HG03558 (cell line): ENCODE data around the gene PDGFRB.

Experiments
- ATAC-seq: cut with Tn5 transposase; IDR thresholded peaks from one replicate; pipeline ENCODE4 v1.9.1; 2021; ENCODE audit warnings: moderate number of reproducible peaks; ENCODE audit not compliant: unreplicated experiment; ENCODE audit errors: extremely low read depth

The PDGFRB gene

DNA sequence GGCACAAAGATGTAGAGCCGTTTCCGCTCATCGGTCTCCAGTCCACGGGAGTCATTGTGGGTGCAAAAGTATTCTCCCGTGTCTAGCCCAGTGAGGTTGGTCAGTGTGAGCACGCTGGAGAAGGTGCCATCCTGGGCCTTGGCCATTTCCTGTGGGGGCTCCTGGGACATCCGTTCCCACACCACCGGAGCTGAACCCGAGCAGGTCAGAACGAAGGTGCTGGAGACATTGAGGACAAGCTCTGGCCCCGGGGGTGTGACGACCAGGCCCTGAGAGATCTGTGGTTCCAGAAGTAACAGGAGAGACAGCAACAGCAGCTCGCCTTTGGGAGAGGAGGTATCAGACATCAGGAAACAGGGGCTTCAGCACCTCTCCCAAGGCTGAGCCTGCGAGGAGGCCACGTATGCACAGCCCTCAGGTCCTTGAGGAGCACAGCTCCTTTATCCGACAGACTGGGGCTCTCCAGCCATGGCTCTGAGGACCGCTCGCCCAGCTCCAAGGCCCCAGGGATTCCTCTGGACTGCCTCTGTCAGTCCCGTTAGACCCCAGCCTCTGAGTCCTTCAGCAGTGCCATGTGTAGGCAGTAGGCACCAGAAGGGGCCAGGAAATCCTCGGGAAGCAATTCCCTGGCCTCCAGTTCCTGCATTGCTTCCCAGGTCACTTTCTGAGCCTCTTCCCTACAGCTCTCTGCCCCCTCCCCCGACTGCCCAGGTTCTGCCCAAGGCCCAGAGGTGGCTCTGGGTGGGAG lies 19.9 kb downstream of the PDGFRB start:
- ATAC-seq: no peak

DNA sequence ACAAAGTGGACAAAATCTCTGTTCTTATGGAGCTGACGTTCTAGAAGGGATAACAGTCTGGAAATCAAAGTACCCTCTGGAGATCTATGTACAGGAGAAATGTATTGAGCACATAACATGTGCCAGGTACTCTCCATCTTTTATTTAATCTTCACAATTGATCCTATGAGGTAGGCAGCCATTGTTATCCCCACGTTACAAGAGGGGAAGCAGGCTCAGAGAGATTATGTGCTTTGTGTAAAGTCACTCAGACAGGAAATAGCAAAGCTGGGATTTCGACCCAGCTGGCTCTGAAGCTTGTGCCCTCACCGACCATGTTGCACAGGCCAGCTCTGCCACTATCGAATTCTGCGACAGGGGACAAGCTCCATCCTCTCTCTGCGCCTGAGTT lies 21.5 kb downstream of the PDGFRB start:
- no peak for ATAC-seq

DNA sequence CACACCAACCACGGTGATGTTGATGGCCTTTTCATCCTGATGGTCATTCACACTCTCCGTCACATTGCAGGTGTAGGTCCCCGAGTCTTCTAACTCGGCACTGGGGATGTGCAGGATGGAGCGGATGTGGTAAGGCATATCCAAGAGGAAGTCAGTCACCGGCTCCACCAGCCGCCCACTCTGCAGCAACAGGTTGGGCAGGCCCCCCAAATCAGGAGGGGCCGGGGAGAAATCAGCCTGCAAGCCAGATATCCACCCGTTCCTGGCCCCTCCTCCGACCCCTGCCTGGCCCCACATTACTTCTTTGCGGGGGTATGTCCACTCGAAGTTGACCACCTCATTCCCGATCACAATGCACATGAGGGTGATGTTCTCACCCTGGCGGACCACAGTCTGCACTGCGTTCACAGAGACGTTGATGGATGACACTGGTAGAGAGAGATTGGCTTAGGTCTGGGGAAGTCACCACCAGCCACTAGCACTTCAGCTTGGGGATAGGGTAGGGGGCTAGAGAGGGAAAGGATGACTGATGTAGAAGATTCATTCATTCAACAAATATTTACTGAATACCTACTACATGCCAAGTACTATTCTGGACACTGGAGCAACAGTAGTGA lies 22.0 kb downstream of the PDGFRB start:
- no peak for ATAC-seq

DNA sequence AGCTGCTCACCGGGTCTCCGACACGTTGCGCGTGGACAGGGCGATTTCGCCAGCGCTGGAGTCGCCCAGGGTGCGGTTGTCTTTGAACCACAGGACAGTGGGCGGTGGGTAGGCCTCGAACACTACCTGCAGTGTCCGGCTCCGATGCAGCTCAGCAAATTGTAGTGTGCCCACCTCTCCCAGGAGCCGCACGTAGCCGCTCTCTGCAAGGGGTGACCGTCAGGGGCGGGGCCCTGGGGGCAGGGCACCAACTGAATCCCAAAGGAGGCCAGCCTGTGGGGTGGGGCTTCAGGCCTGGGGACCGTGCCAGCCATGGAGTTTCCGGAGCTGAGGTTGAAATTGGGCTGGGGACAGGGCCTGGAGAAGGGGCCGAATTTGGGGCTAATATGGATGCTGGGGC lies 22.9 kb downstream of the PDGFRB start:
- ATAC-seq: no peak

DNA sequence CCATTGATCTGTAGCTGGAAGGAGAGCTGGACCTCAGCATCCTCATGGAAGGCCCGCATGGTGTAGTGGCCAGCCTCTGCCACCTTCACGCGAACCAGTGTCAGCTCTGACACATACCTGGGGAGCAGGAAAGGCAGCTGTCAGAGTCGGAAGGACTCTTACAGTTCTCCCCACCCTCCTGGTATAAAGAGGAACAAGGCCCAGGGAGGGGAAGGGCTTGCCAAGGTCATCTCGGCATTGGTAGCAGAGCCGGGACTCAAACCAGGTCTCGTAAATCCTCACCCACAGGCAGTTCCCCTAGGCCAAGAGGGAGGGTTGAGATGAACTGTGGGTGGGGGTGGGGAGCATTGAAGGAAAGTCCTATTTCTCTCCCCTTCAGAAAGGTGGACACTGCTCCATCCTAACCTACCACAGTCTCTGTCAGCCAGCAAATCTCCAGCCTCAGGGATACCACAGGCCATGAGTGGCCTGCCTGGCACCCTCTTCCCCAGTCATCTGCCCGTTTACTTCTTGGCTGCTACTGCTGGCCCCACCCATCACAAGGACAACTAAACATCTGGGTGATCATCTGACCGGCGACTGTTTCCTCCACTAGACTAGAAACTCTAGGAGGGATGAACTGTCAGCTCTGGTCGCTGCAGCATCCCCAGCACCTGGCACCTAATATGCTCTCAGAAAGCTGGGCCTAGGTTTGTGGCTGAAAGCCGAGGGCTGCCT lies 23.5 kb downstream of the PDGFRB start:
- no peak for ATAC-seq

DNA sequence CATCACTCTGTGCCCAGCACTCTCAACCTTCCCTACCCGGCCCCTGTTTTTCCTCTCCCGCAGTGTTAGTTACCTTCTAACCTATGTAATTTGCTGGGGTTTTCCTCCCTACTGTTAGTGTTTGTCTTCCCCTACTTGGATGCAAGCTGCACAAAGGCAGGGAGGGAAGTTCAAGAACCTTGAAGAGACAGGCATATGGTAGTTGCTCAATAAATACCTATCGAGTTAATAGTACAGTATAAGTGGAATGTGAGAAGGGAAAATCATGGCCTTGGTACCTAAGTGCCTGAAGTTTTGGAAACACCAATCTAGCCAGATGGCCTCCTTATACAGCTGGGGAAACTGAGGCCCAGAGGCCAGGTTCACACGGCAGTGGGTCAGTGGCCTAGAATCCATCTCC lies 24.2 kb downstream of the PDGFRB start:
- ATAC-seq: no peak

DNA sequence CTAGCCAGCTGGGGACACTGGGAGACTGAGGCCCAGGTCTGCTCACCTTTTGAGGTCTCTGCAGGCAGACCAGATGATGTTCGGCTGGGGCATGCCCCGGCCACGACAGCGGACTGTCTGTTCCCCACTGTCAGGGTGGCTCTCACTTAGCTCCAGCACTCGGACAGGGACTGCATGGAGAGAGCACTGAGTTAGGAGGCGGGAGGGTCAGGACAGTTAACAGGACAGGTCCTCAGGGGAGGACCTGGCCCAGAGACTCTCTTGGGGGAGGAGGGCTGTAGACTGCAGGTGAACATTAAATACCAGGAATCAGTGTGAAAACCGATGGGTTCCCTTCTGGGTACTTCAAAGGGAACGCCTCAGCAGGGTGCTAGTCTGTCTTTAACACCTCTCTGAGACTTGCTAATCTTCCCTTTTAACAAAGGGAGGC lies 25.1 kb downstream of the PDGFRB start:
- ATAC-seq: no peak

DNA sequence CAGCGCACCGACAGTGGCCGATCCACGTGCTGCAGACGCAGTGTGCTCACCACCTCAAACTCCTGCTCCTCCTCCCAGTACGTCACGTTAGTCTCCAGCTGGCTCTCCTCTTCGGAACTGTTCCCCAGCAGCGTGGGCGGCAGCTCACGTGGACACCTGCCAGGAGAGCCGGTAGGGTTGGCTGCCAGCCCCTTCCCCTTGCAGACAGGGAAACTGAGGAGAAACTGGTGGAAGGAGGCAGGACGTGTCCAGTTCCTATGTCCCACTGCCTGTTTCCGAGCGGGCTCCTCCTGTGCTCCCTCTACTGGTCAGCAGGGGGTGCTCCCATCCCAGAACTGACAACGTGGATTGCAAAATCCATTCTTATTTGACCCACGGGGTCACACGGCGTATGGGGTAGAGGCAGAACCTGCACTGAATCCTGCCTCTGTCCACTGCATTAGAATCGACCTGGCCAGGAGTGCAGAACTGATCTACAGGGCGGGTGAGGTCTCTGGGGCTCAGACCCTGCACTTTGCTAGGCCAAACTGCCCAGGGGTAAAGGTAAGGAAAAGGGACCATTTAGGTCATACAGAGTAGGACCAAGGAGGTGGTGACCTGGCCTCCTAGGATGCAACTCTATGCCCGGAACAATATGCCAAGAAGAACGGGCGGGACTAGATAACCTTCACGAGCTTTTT lies 25.7 kb downstream of the PDGFRB start:
- no peak for ATAC-seq

DNA sequence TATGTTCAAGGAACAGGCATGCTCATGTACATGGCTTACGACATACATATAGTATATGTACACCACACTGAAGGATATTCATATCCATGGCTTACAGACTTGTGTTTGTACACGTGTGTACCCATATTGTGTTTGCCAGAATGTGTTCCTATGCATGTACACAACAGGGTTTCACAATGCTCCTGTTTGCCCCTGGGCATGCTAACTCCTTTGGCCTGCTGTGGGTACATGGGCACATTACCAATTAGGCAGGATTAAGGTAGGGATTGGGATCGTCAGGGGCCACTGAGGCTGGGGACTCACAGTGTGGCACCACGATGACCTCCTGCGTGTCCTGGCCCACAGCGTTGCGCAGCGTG lies 26.2 kb downstream of the PDGFRB start:
- no peak for ATAC-seq

DNA sequence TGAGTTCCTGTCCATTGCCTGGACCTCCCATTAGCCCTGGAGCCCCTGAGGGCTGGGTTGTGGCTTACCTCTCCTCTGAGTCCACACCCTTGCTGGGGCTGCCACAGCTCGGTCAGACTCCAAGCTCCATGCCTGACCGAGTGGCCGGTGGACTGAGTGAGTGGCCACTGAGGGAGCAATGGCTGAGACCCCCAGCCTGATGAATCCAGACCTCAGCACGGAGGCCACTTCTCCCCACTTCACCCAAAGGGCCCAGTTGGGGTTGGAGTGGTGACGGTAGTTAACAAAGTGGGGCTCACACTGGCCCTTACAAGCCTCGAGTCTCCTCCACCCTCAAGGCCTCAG lies 28.8 kb downstream of the PDGFRB start:
- no peak for ATAC-seq

DNA sequence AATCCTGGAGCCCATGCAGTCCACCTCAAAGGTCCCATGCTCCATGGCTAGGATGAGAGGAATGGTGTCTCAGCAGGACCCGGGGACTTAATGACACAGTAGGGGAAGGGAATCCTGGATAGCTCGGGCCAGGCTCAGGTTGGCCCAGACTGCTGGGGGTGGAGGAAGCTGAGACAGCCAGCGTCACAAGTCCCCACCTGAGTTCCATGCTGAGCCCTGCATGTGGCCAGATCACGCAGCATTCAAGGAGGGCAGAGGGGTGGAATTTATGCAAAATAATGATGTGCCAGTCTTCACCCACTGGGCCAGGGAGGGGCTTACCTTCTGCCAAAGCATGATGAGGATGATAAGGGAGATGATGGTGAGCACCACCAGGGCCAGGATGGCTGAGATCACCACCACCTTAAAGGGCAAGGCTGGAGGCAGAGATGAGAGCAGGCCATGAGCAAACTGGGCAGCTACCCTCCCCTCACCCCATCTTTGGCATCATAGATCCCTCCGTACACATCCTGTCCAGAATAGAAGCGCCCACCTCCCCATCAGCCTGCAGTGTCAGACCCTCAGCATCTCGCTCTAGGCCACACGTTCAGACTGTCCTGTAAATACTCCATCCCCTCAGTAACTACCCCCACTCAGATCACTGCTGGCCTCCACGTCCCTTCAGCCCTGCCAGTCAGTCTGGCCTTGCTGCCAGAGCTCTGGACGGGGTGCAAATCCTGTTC lies 29.3 kb downstream of the PDGFRB start:
- no peak for ATAC-seq

DNA sequence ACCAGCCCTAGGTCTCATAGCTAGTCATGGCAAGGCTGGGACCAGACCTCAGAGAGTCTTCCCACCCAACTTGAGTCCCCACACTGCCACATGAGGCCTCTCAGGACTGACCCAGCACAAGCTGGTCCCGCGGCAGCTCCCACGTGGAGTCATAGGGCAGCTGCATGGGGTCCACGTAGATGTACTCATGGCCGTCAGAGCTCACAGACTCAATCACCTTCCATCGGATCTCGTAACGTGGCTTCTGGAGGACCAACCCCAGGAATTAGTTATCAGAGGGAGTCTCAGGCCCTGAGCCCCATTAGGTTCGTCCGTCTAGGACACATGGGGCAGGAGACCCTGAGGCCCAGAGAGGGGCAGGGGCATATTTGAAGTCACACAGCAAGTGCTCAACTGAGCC lies 30.3 kb downstream of the PDGFRB start:
- ATAC-seq: no peak

DNA sequence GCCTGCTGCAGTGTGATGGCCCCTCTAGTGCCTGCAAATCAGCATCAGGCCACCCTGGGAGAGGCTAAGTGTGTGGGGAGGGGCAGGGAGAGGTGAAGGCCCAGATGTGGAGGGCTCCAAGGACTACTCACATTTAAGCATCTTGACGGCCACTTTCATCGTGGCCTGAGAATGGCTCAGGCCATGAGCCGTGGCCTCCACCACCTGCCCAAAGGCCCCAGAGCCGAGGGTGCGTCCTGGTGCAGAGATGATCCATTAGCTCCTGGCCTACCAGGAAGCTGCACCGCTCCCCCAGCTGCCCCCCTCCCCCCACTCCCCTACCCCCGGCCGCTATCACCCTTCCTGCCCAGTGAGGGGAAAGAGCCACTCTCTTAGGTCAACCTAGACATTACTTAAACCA lies 31.0 kb downstream of the PDGFRB start:
- ATAC-seq: no peak

DNA sequence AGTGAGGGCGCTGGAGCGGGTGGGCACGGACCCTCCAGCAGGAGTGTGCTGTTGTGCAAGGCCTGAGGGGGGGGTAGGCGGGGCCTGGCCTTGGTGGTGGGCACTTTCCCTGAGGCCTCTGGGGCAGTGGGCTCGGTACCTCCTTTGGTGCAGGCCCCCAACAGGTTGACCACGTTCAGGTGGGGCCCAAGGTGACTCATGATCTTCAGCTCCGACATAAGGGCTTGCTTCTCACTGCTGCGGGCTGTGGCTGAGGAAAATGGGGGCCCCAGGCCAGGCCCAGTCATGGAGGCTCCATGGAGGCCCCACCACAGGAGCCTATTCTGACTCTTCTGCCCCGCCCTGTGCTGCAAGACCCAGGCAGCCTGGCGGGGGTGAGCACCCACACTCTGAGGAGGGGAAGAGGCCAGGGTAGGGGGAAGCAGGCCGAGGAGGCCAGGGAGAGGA lies 31.5 kb downstream of the PDGFRB start:
- ATAC-seq: no peak

DNA sequence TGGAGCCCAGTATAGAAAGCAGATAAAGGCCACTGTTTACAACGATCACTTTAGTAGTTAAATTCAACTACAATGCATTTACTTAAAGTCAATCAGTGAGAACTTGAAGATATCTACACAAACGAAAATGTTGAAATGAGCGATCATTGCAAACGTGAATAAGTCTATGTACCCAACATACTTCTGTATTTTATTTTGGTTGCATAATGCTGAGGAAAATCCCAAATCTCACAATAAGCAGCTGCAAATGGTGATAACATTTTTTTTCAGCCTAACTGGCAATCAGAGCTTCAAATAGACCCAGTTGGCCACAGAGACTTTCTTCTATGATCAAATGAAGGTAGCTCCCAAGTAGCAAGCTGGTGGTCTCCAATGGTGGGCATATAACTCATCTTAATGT lies 32.1 kb downstream of the PDGFRB start:
- ATAC-seq: no peak

DNA sequence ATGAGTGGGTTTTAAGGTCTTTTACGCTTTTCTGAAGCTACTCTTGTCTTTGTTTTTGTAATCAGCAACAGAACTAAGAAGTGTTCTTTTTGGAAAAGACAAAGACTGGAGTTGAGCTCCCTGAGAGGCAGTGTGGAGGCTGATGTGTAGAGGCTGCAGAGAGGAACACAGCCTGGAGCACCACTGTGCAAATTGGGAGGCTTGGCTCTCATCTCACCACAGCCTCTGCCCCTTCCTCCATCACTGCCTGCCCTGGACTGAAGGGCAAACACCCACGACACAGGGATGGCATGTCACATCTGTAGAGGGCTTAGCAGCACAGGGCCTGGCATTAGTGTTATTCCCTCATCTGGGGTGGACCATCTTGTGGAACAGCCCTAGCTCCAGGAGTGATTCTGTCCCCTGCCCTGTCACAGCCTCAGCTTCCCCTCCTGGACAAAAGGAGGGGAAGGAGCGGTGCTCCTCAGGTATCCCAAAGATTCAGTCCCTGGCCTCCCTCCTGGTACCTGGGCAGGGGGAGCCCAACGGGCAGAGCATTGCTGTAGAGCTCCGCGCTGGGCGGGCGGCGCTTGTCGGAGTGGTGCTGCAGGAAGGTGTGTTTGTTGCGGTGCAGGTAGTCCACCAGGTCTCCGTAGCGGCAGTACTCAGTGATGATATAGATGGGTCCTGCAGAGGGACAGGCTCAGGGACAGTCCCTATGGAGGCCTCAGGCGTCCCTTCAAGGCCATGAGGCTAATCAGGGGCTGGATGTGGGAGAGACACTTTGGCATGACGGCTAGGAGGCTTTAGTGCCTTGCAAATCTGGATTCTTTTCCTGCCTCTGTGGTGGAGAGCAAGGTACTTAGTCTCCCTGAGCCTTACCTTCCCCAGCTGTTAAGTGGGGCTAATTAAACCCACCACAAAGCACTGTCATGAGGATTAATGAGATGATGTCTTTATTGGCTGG lies 32.8 kb downstream of the PDGFRB start:
- no peak for ATAC-seq

DNA sequence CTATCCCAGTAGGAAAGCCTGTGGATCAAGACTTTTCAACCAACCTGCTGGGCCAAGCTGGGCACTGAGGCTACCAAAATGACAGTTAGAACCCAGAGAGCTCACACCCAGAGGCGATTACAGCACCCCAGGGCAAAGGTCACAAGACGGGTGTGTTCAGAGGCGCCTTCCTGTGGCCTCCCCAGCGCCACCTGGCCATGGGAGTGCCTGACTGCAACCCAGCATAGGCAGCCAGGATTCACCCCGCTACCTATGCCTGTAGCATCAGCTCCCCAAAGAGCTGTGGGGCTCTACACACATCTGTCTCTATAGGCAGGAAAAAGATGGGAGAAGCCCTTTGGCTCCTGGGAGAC lies 33.5 kb downstream of the PDGFRB start:
- ATAC-seq: no peak

DNA sequence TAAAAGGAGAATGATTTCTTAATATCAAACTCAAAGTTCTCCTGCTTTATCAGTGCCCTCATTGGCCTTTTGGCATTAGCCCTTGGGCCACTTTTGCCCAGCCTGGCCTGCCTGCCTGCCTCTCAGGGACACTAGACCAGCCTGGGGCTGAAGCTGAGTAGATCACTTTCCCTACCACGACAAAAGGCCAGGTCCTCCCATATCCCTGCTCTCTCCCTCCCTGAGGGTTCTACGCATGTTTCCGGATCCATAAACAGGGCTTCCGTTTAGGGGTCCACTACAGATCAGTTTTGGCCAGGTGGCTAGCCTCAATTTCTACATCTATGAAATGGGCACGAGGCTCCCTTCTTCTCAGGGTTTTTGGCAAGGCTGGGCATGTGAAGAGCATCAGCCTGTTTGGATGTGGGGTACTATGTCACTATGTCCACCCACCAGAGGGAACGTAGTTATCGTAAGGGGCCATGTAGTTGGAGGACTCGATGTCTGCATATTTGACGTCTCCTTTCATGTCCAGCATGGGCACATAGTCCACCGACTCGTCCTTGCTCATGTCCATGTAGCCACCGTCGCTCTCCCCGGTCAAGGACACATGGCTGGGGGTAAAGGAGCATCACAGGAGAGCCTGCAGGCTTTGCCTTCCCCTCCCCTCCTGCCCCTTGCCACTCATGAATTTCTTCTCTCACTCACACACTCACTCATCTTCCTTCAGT lies 34.0 kb downstream of the PDGFRB start:
- ATAC-seq: no peak
